SKM-1 (cell line): ENCODE data around the gene MYH6.
"Not testable (repeated sequence)": the region's sequence is repeated elsewhere in the genome, so short reads cannot be mapped to it uniquely, and the experiment has no call there.

Source experiments
- DNase-seq: peaks from one replicate; lab custom pipeline; 2025; ENCODE audit not compliant: unreplicated experiment; lab: John Stamatoyannopoulos, UW

The MYH6 gene

GRCh38 chr14:23415821-23416778 lies 8.0 kb upstream of the MYH6 start:
- no peak for DNase-seq

GRCh38 chr14:23414906-23415820 lies 7.1 kb upstream of the MYH6 start:
- no peak for DNase-seq

DNA sequence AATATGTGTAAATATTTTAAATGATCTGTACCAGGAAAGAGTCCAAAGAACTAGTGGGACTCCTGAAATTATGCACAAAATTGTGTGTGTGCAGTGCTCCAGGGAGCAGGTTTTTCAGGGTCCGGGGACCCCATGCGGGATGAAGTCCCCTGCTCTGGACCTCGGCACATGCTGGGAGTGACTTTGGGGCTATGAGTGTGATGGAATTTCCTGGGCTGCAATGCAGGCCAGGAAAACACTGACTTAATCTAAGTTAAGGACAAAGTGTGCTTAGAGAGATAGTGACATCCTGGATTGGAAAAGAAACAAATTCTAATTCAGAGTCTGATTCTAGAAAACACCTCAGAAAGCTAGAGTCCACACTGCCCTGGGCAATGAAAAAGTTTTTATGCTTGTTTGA lies 6.2 kb upstream of the MYH6 start:
- DNase-seq: no peak

DNA sequence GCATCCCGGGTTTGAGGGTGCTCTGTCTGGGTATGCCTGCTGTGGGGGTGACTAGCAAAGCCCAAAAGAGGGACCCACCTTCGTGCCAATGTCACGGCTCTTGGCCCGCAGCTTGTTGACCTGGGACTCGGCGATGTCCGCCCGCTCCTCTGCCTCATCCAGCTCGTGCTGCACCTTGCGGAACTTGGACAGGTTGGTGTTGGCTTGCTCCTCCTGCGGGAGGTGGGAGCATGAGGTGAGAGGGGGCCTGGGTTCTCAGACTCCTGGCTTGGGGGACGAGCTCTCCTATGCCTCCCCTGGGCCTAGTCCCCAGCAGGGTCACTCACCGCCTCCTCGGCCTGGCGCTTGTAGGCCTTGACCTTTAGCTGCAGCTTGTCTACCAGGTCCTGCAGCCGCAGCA lies 5.6 kb upstream of the MYH6 start:
- DNase-seq: no peak

DNA sequence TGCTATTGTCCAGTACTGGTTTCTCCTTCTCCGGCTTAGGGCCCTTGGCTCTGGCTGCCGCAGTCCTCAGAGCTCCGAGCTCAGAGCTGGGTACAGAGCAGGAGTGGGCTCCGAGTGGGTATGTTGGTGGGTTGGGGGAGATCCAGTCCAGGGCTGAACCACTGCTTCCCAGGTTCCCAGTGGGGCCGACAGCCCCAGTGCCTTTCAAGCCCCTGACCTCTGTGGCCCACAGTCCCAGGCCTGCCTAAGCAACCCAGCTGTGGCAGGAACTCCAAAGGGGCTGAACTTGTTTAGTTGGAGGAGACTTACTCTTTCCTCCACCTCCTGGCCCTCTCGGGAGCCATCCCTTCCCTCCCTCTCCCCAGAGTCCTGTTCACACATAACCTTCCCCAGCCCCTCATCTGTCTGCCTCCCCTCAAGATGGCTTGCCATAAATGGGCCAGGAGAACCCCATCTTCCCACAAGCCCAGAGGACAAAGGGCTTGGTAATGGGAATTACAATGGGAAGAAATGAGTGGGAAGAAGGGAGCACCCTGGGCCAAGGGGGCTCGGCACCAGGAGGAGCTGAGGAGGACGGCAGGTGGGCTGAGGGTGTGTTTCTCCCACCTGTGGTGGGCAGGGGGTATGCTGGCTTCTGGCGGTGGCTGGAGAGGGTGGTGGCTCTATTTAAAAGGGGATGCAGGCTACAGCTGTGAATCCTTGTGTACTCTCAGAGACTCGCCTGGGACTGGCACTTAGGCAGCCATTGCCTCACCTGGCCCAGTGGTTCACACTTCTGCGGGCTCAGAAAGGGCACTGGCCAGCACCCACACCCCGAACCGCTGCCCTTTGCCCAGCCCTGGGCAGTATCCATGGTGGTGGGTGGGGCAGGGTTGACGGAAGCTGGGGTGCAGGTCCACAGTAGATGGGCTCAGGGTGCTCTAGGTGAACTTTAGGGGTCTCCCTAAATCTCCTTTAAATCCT lies 3.8 kb upstream of the MYH6 start:
- DNase-seq: no peak

- no peak for DNase-seq
Measured at GRCh38 chr14:23409966-23410635, 2.0 kb upstream of the MYH6 start.

DNA sequence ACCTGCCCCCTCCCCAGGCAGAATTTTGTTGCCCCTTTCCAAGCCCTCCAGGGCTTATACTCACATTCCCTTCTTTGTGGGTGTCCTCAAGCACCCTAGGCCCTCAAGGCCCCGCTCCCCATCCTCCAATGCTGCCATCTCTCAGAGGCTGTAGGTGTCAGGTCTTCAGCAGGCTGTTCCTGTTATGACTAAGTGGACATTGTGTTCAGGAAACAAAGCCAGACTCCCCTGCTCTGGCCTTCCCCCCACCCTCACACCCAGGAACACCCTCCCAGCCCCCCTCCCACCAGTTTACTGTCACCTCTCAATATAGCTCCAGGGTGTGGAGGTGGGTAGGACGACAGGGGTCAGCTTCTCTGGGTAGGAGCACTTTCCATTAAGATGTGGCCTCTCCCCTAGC lies 1.4 kb upstream of the MYH6 start:
- DNase-seq: no peak

- no peak for DNase-seq
Measured at GRCh38 chr14:23408307-23408630, 196 bp upstream of the MYH6 start.

- DNase-seq: no peak
Measured at GRCh38 chr14:23406725-23407355, 1.2 kb downstream of the MYH6 start.

DNA sequence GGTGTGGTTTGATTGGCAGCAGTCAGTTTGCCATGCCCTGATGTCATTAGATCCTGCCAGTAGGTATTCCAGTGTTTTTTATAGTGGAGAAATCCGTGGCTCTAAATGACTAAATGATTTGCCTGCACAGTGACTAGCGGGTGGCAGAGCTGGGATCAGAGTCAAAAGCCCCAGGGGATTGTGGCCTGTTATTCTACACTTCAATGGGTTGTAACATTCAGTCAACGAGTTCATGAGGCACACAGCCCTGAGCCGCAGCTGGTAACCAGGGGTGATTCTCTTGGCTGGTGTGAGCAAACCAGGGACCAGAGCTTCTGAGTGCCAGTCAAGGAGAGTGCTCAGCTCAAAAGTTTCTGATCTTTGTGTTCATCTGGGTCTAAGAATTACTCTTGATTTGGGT lies 1.8 kb downstream of the MYH6 start:
- DNase-seq: no peak

- DNase-seq: no peak
Measured at GRCh38 chr14:23405516-23406025, 2.5 kb downstream of the MYH6 start.

DNA sequence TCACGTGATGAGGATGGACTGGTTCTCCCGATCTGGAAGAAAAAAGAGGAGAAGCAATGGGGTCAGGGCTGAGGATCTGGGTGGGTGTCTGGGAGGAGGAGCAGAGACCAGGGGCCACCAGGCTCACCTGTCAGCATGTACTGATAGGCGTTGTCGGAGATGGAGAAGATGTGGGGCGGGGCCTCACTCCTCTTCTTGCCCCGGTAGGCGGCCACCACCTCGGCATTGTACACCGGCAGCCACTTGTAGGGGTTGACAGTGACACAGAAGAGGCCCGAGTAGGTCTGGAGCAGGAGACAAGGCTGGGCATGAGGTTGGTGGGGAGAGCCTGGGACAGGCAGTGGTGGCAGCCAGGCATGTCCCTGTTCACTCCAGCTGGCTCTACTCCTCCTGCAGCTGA lies 3.0 kb downstream of the MYH6 start:
- no peak for DNase-seq

DNA sequence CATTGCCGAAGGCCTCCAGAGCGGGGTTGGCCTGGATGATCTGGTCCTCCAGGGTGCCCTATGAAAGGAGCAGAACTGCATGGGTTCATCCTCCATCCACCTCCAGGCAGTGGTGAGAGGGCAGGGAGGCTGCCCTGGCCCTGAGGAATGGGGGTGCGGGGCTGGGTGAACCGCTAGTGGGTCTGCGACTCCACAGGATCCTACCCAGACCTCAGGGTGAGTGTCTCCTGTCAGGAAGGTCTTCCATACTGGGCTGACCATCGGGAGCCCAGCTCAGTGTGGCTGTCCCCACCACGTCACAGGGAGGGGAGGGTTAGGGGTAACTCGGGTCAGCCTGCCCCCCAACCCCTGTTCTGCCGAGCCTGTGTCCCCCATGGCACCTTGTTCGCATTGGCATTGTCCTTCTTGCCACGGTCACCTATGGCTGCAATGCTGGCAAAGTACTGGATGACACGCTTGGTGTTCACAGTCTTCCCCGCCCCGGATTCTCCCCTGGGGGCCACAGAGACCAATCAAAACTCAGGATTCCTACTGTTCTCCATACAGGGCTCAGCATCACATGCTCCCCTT lies 3.7 kb downstream of the MYH6 start:
- no peak for DNase-seq

DNA sequence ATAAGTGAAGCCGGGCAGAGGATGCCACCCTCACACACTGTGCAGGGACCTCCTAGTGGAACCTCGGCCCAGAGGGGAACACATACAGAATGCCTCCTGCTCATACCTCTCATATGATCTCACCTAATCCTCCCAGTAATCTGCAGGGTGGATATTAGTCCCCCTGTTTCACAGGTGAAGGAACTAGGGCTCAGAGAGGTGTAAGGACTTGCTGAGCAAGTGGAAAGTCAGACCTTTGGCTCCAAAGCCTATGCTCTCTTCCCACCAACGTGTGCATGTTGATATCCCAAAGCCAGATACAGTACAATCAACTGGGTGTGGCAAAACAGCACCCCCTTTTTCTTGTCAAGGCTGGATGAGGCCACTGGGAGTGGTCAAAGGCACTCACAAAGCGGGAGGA lies 4.2 kb downstream of the MYH6 start:
- DNase-seq: no peak

DNA sequence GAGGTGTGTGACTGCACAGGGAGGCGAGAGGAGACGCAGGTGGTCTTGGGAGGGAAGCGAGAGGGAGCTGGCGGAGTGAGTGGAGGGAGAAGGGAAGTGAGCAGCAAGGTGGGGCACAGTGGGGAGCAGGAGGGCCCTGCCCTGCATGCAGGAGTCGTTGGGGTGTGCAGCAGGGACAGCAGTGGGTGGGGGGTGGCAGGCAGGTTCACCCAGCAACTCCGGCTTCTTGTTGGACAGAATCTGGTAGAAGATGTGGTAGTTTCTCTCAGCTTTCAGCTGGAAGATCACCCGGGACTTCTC lies 5.0 kb downstream of the MYH6 start:
- no peak for DNase-seq

- no peak for DNase-seq
Measured at GRCh38 chr14:23402296-23403138, 5.6 kb downstream of the MYH6 start.

GRCh38 chr14:23401291-23401690 lies 6.8 kb downstream of the MYH6 start:
- DNase-seq: no peak

GRCh38 chr14:23400496-23401149 lies 7.5 kb downstream of the MYH6 start:
- not testable (repeated sequence) for DNase-seq
